SK-N-DZ (cell line): ENCODE data around the gene COMTD1. TPM values are rescaled to one million over a fixed set of nuclear protein-coding genes. Genes with fewer than 3 reads are reported as not detected.

Source experiments
- DNase-seq: peaks from one replicate; pipeline ENCODE4 v3.0.0-alpha.2; 2015; ENCODE audit warnings: low spot score
- polyA plus RNA-seq, 2 experiments: library from polyadenylated mRNA; depleted of rRNA; stranded (reverse); fragments of >200 nt; gene quantifications; 2 replicates each; pipeline ENCODE4 v1.2.3, GENCODE V29; 2014

Gene COMTD1
- 32.1 and 37.4 TPM in 2 replicates for polyA plus RNA-seq (2014; cell fraction: cytosol; rRNA removed)
- polyA plus RNA-seq (2014; cell fraction: nucleus; rRNA removed) = 116 and 123 TPM in 2 replicates

DNA sequence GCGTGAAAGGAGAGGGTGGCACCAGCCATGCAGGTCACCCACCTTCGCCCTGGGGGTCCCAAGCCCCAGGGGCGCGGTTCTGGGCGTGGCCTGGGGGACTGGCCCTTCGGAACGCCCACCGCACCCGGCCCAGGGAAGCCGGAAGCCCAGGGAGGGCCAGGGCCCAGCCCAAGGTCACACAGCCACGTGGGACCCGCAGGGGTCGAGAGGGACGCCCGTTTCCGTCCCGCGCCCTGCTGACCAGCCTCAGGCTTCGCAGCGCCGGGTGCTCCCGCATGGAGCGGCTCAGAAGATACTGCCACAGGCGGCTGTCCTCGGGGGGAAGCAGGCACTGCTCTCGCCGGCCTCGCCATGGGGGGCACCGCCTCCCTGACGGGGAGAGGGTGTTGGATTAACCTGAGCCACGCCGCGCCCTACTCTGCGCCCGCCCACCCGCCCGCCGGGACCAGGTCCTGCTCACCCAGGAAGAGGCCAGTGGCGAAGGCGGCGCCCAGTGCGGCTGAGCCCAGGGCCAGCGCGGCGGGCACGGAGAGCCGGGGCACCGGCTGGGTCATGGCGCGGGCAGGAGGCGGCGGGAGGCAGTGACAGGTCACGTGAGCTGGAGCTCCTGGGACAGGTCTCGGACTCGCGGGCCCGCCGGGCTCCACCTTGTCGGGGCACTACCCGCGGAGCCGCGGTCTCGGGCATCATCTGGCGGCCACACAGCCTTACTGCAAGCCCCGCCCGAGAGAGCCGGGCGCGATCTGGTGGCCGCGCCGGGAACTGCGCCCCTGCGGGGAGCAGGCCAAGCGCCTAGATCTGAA lies at the start of gene COMTD1:
Gene COMTD1, minus strand, starts transcription at position 583 of the 803 bp plus-strand sequence. Its CDS starts 29 bp downstream, at position 554.
- DNase-seq = peak; percentile 91

- peak; percentile 57 for DNase-seq
Measured at GRCh38 chr10:75283671-75284470, 48.1 kb upstream of the COMTD1 start.

DNA sequence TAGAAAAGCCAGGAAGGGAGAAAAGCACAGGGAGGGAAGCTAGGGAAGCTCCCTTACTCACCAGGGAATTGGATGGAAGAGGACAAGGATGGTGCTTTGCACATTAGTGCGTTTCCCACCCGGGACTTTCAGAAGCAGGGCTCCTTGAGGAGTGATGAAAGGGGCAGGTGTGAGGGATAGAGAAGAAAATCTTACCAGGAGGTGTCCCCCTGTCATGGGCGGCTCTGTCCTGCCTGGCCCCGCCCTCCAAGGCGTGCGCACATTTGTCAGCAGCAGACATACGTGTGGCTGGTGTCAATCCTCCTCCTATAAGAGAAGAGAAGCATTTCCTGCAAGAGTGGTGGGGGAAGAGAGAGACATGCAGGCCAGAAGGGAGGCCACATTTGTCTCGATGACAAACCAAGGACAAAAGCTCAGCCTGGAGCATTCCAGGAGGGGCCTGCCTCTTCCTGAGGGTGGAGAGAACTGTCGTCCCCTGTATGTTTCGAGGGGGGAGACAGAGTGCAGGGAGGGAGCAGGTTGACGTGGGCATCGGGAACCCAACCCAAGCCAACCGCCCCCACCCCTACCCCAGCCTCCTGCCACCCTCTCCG lies 47.4 kb upstream of the COMTD1 start:
- DNase-seq = peak; percentile 66

- no peak for DNase-seq
Measured at GRCh38 chr10:75281974-75282373, 46.2 kb upstream of the COMTD1 start.

GRCh38 chr10:75280236-75280635 lies 44.5 kb upstream of the COMTD1 start:
- DNase-seq = no peak

DNA sequence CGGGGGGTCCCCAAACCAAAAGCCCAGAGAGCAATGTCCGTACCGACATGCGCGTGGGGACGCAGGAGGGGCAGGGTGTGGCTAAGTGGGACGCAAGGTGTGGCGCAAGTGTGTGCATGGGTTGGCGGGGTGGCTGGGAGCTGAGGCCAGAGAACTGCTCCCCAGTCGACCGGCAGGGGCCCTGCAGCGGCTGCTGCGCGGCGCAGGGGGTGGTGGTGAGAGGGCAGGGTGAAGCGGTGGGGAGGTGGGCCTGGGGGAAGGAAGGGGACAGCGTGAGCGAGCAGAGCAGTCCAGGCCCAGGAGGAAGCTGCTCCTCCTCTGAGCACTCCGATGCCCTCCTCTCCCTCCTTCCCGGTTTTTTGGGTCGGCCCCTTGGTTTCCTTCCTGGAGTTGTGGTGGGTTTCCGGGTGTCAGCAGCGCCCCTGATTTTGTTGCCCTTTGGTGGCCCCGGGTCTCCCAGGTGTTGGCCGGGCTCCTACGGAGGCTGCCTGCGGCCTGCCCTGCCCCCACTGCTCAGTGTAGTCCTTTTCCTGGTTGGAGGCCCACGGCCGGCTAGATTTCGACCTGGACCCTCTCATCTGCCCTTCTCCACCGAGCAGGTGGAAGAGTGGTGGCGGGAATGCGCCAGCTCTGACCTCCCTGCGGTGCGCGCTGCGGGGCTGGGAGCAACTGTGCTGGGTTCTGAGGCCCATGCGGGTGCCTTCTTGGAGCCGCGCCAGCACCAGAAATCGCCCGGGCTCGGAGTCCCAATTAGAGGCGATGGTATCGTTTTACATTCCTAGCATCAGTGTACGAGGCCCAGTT lies 40.5 kb upstream of the COMTD1 start:
- DNase-seq = no peak

- DNase-seq = no peak
Measured at GRCh38 chr10:75272896-75273295, 37.1 kb upstream of the COMTD1 start.

DNA sequence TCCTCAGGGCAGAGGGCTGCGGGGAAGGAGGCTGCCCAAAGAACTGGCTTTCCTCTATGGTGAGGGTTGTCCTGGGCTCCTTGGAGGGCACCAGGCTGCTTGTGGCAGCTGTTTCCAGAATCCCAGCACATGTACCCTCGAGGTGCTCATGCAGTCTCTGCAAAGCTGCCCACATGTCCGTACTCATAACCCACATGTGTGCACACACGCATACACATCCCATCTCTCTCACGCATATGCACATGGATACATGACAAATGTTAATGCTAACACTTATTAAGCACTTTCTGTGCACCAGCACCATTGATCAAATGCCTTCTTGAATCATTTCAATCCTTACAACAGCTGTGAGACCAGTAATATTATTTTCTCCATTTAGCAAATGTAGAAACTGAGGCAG lies 36.3 kb upstream of the COMTD1 start:
- DNase-seq = no peak

- DNase-seq = no peak
Measured at GRCh38 chr10:75269605-75270004, 33.8 kb upstream of the COMTD1 start.

GRCh38 chr10:75266945-75267344 lies 31.2 kb upstream of the COMTD1 start:
- no peak for DNase-seq

DNA sequence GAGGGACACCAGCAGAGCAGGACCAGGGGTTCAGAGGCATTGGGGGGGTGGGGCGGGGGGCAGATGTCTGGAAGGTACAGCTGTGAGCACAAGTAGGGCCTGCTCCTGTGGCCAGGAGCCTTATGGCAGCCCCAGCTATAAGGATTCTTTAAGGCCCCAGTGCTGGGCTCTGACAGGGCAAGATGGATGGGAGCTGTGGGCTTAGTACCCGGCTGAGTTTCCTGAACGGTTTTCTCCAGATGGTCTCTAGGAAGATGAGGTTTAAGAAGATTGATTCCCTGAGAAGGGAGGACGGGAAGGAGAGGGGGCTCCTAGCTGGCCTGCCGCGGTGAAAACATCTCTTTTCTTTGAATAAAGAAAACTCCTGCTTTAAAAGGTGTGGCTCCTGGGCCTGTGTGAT lies 30.1 kb upstream of the COMTD1 start:
- DNase-seq = no peak

DNA sequence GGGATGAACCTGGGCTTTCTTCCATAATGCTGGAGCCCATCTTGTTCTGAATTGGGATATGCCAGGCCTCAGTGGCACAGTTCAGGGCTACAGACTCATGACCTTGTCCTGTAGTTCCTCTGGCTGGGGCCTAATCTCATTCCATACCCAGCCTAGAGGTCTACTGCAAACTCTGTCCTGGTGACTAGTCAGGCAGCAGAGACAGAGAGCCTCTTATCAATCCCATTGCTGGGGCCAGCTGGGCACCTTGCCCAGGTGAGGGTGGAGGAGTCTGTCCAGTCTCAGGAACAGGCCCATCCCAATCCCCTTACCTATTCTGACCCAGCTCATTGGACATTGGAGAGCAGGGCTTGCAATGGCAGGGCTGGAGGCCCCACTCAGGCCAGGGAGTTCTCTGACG lies 28.0 kb upstream of the COMTD1 start:
- DNase-seq = no peak

GRCh38 chr10:75261813-75262705 lies 26.3 kb upstream of the COMTD1 start:
- peak; percentile 63 for DNase-seq

DNA sequence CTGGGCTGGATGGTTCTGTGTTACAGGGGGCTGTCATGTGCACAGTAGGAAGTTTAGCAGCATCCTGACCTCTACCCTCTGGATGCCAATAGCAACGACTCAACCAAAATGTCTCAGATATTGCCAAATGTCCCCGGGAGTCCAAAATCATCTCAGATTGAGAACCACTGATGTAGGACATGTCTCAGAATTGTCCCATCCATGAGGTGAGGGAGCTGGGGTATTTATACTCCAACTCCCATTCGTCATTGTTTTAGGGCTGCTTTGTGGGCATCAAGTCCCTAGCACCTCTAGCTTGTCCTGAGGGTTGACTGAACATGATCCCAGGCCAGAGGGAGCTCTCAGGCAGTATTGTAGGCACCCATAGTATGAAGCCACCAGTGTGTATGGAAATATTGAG lies 25.2 kb upstream of the COMTD1 start:
- DNase-seq = no peak

GRCh38 chr10:75254739-75255138 lies 19.0 kb upstream of the COMTD1 start:
- DNase-seq = no peak

GRCh38 chr10:75253281-75254220 lies 17.8 kb upstream of the COMTD1 start:
- no peak for DNase-seq

DNA sequence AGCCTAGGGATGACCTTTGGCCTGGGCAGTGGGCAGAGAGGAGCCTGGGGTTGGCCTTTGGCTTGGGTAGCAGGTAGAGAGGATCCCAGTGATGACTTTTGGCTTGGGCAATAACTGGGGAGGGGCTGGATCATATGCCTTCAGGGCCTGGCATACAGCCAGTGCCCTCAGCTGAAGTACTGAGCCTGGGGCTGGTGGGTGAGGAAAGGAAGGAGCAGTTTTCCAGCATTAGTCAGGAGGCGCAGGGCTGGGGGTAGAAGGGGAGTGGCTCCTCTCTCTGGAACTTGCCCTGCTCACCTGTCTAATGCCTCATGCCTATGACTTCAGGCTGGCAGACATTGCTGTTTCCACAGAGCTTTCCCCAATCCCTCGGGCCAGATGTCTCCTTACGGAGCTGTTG lies 15.2 kb upstream of the COMTD1 start:
- DNase-seq = no peak

GRCh38 chr10:75247797-75248196 lies 12.0 kb upstream of the COMTD1 start:
- DNase-seq = no peak

- DNase-seq = no peak
Measured at GRCh38 chr10:75246506-75246905, 10.7 kb upstream of the COMTD1 start.
